HEK293 (cell line): Measurements from ENCODE around the gene PRDM11.

ENCODE experiments used
- CTCF ChIP-seq: fragments of 450-650 bp; formaldehyde crosslinking; IDR thresholded peaks from 2 replicates; pipeline ENCODE4 v1.5.1; 2016; ENCODE audit warnings: missing biosample characterization, missing genetic modification characterization
- ZNF404 ChIP-seq: fragments of 450-650 bp; formaldehyde crosslinking; IDR thresholded peaks from 2 replicates; pipeline ENCODE4 v1.5.1; 2017; ENCODE audit warnings: missing biosample characterization, missing genetic modification characterization

GRCh38 chr11:45265969-45266675, 119.7 kb downstream of the PRDM11 start:
- TF ChIP-seq ZNF404 (tag by site-specific recombination): no peak
- no peak for TF ChIP-seq CTCF (tag by site-specific recombination)
